ENCODE results near the gene NDUFC2. TPM values are rescaled to one million over a fixed set of nuclear protein-coding genes. Genes with fewer than 3 reads are reported as not detected.

The NDUFC2 gene
- total and polyA plus RNA-seq, 2 of the 13 experiments (the other 11 are each of a cell fraction or from before 2014, with no cell fraction given): 256 to 363 TPM

GRCh38 chr11:78050964-78051831 lies 28.5 kb downstream of the NDUFC2 start (continued):
- TF ChIP-seq ATF6 (CRISPR knock-in tag; conservative IDR thresholded peaks at IDR 0.05) (no peak), PHF20 (CRISPR knock-in tag; IDR thresholded peaks at IDR 0.05) (no peak), ZNF713 (CRISPR knock-in tag; IDR thresholded peaks at IDR 0.05) (no peak), SOX6 (IDR thresholded peaks at IDR 0.05) (no peak), SOX6 (CRISPR knock-in tag; IDR thresholded peaks at IDR 0.05) (peak; percentile 47), ZFX (CRISPR knock-in tag; IDR thresholded peaks at IDR 0.05; ENCODE audit: low read depth) (peak; percentile 36; the same call in 1 of the 2 replicates), AGO1 (IDR thresholded peaks at IDR 0.05; ENCODE audit: low read depth, low read length, poor library complexity, severe bottlenecking) (no peak), ZNF709 (CRISPR knock-in tag; IDR thresholded peaks at IDR 0.05) (0 out of 2 replicates have a peak, but pooled peaks have one; percentile 36), FOSL2 (CRISPR knock-in tag; IDR thresholded peaks at IDR 0.05) (peak; percentile 66), TGIF2 (CRISPR knock-in tag; IDR thresholded peaks at IDR 0.05) (peak; percentile 67), SALL1 (CRISPR knock-in tag; IDR thresholded peaks at IDR 0.05) (peak; percentile 34; the same call in 1 of the 2 replicates), POLR2G (IDR thresholded peaks at IDR 0.05; ENCODE audit: low read depth, low read length) (peak; percentile 71), GABPA (IDR thresholded peaks at IDR 0.05; ENCODE audit: low read depth, low read length) (no peak), GABPA (CRISPR knock-in tag; IDR thresholded peaks at IDR 0.05; ENCODE audit: low read depth) (0 out of 2 replicates have a peak, but pooled peaks have one; percentile 11), TFDP2 (CRISPR knock-in tag; IDR thresholded peaks at IDR 0.05) (no peak), IKZF4 (CRISPR knock-in tag; IDR thresholded peaks at IDR 0.05; ENCODE audit: borderline replicate concordance, low read depth, not compliant biosample characterization) (no peak), ZNF281 (CRISPR knock-in tag; IDR thresholded peaks at IDR 0.05; ENCODE audit: borderline replicate concordance) (peak; percentile 97), ZNF782 (CRISPR knock-in tag; IDR thresholded peaks at IDR 0.05; ENCODE audit: borderline replicate concordance) (no peak)
- TF ChIP-seq, protein P1, sequence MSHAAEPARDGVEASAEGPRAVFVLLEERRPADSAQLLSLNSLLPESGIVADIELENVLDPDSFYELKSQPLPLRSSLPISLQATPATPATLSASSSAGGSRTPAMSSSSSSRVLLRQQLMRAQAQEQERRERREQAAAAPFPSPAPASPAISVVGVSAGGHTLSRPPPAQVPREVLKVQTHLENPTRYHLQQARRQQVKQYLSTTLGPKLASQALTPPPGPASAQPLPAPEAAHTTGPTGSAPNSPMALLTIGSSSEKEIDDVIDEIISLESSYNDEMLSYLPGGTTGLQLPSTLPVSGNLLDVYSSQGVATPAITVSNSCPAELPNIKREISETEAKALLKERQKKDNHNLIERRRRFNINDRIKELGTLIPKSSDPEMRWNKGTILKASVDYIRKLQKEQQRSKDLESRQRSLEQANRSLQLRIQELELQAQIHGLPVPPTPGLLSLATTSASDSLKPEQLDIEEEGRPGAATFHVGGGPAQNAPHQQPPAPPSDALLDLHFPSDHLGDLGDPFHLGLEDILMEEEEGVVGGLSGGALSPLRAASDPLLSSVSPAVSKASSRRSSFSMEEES (CRISPR knock-in tag; IDR thresholded peaks at IDR 0.05): no peak
- TF ChIP-seq, protein P2, sequence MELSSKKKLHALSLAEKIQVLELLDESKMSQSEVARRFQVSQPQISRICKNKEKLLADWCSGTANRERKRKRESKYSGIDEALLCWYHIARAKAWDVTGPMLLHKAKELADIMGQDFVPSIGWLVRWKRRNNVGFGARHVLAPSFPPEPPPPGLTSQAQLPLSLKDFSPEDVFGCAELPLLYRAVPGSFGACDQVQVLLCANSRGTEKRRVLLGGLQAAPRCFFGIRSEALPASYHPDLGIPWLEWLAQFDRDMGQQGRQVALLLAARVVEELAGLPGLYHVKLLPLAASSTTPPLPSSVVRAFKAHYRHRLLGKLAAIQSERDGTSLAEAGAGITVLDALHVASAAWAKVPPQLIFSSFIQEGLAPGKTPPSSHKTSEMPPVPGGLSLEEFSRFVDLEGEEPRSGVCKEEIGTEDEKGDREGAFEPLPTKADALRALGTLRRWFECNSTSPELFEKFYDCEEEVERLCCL (CRISPR knock-in tag; IDR thresholded peaks at IDR 0.05; ENCODE audit: borderline replicate concordance): no peak
